K562 (cell line): ENCODE data around the gene ROBO3. TPM values are rescaled to one million over a fixed set of nuclear protein-coding genes. Genes with fewer than 3 reads are reported as not detected.

Experiments used
- BMI1 ChIP-seq: fragments of 150-350 bp; IDR thresholded peaks from 2 replicates; pipeline ENCODE4 v1.6.1; 2014; ENCODE audit warnings: low read length
- CEBPG ChIP-seq, 3 experiments: fragments of 200-800 bp in 1 of 3; sonication (Bioruptor generic) in 1 of 3; sonication (generic) in 1 of 3; formaldehyde crosslinking in 1 of 3; IDR thresholded peaks in 2 of 3; conservative IDR thresholded peaks in 1 of 3; 2 replicates each; pipeline versions ENCODE4 v1.6.1 to v1.8.0; 2016 to 2022; ENCODE audit warnings: missing compliant biosample characterization in 2 of 3, missing genetic modification characterization in 2 of 3, mild to moderate bottlenecking in 1 of 3, missing genetic modification reagents in 1 of 3
- SUPT5H ChIP-seq: fragments of 450-650 bp; IDR thresholded peaks from 2 replicates; pipeline ENCODE4 v1.6.1; 2016
- TAF9B ChIP-seq: fragments of 450-650 bp; IDR thresholded peaks from 2 replicates; pipeline ENCODE4 v1.6.1; 2018; ENCODE audit warnings: mild to moderate bottlenecking; ENCODE audit not compliant: partially characterized antibody
- ZNF239 ChIP-seq: fragments of 250-450 bp; sonication (Bioruptor Pico); IDR thresholded peaks from 2 replicates; pipeline ENCODE4 v1.4.0; 2020; ENCODE audit warnings: mild to moderate bottlenecking
- ZNF280A ChIP-seq: fragments of 450-650 bp; IDR thresholded peaks from 2 replicates; pipeline ENCODE4 v1.6.1; 2018; ENCODE audit warnings: mild to moderate bottlenecking, low read depth; ENCODE audit not compliant: partially characterized antibody
- ZSCAN29 ChIP-seq: fragments of 450-650 bp; IDR thresholded peaks from 2 replicates; pipeline ENCODE4 v1.6.1; 2017
- polyA plus RNA-seq, 8 experiments: library from polyadenylated mRNA; depleted of rRNA in 4 of 8; stranded (reverse) in 5 of 8; unstranded in 3 of 8; fragments of >200 nt; fragmentation: Nextera tagmentation in 2 of 8; fragmentation: Illumina TruSeq in 1 of 8; extraction: Ambion mirVana in 2 of 8; extraction: Trizol in 1 of 8; gene quantifications; 2 replicates each; pipeline versions ENCODE4 v1.2.1 to v1.2.3, GENCODE V29; 2011 to 2014; ENCODE audit warnings: inconsistent platforms in 1 of 8, missing spikeins in 1 of 8
- total RNA-seq, 7 experiments: library from RNA; depleted of rRNA in 6 of 7; stranded (reverse); fragments of >200 nt in 6 of 7; fragmentation: Illumina TruSeq in 2 of 7; extraction: Trizol in 2 of 7; gene quantifications; 2 replicates each; pipeline versions ENCODE4 v1.2.1 to v1.2.3, GENCODE V29; 2011 to 2021; ENCODE audit warnings: low replicate concordance in 1 of 7
- TF ChIP-seq, protein P1 (sequence below), 2 experiments: fragments of 450-650 bp in 1 of 2; sonication (generic) in 1 of 2; formaldehyde crosslinking in 1 of 2; IDR thresholded peaks; 2 replicates each; pipeline versions ENCODE4 v1.7.1 to v1.9.0; 2016 to 2022; ENCODE audit warnings: inconsistent platforms in 1 of 2, mild to moderate bottlenecking in 1 of 2, missing genetic modification reagents in 1 of 2
- TF ChIP-seq, protein P2 (sequence below): sonication (generic); formaldehyde crosslinking; IDR thresholded peaks from 2 replicates; pipeline ENCODE4 v1.8.0; 2022; ENCODE audit warnings: missing genetic modification reagents, mild to moderate bottlenecking, moderate library complexity, borderline replicate concordance

The ROBO3 gene
- total and polyA plus RNA-seq, 9 of the 15 experiments (the other 6 are each of a cell fraction or from before 2014, with no cell fraction given): 0.29 to 1.4 (median 0.97) TPM; not detected in 2

DNA sequence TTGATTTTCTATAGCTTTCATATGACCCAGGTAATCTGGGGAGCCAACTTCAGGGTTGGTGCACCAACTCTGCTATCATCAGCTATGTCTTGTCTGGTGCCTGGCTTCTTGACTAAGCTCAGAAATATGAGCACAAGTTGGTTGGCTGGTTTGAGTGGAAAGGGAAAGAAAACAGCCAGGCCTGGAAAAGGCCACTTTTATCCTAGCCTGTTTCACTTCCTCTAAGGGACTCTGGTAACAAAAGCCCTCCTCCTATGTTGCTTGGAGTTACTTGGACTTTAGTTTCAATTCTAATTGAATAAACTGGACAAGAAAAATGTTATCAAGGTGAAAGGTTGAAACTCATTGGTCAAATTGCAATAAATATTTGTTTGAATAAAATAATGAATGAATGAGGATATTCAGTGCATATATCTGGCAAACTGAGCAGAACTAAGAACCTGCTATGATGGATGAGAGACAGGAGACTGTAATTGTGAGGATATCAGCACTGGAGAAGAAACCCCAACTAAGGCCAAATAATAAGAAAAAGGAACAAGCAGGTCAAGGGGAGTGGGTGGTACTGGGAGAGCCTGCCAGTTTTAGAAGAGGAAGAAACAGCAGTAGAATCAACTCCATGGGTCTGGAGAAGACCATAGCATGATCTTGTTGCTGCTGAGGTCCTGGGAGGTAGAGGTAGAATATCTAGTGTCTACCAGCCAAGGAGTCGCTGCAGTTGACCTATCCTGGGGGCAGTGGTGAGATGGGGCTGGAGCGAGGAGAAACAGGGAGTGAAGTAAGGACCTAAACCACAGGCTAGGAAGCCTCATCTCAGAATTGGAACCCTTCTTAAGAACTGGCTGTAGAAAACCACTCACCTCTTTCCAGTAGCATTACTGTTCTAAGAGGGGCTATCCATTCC, 24.2 kb downstream of the ROBO3 start (continued):
- TF ChIP-seq, protein P1, sequence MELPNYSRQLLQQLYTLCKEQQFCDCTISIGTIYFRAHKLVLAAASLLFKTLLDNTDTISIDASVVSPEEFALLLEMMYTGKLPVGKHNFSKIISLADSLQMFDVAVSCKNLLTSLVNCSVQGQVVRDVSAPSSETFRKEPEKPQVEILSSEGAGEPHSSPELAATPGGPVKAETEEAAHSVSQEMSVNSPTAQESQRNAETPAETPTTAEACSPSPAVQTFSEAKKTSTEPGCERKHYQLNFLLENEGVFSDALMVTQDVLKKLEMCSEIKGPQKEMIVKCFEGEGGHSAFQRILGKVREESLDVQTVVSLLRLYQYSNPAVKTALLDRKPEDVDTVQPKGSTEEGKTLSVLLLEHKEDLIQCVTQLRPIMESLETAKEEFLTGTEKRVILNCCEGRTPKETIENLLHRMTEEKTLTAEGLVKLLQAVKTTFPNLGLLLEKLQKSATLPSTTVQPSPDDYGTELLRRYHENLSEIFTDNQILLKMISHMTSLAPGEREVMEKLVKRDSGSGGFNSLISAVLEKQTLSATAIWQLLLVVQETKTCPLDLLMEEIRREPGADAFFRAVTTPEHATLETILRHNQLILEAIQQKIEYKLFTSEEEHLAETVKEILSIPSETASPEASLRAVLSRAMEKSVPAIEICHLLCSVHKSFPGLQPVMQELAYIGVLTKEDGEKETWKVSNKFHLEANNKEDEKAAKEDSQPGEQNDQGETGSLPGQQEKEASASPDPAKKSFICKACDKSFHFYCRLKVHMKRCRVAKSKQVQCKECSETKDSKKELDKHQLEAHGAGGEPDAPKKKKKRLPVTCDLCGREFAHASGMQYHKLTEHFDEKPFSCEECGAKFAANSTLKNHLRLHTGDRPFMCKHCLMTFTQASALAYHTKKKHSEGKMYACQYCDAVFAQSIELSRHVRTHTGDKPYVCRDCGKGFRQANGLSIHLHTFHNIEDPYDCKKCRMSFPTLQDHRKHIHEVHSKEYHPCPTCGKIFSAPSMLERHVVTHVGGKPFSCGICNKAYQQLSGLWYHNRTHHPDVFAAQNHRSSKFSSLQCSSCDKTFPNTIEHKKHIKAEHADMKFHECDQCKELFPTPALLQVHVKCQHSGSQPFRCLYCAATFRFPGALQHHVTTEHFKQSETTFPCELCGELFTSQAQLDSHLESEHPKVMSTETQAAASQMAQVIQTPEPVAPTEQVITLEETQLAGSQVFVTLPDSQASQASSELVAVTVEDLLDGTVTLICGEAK (IDR thresholded peaks at IDR 0.05): no peak
- TF ChIP-seq, protein P1 (CRISPR knock-in tag; IDR thresholded peaks at IDR 0.05): no peak
- TF ChIP-seq ZSCAN29 (no peak), ZNF280A (no peak), TAF9B (no peak), CEBPG (CRISPR knock-in tag; IDR thresholded peaks at IDR 0.05) (no peak), CEBPG (tag; conservative IDR thresholded peaks at IDR 0.05 in 1 of 2, IDR thresholded peaks at IDR 0.05 in 1 of 2) (no peak), ZNF239 (CRISPR knock-in tag) (no peak), BMI1 (no peak), SUPT5H (no peak)
- TF ChIP-seq, protein P2, sequence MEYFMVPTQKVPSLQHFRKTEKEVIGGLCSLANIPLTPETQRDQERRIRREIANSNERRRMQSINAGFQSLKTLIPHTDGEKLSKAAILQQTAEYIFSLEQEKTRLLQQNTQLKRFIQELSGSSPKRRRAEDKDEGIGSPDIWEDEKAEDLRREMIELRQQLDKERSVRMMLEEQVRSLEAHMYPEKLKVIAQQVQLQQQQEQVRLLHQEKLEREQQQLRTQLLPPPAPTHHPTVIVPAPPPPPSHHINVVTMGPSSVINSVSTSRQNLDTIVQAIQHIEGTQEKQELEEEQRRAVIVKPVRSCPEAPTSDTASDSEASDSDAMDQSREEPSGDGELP (CRISPR knock-in tag): no peak
